Stomach (tissue), 4 donors: ENCODE data around the gene MED12L.

Experiments
- CTCF ChIP-seq, 7 experiments: fragments of 450-650 bp in 4 of 7; fragments of 200-600 bp in 3 of 7; sonication (generic) in 3 of 7; IDR thresholded peaks; one replicate each; pipeline ENCODE4 v1.5.1; 2016 to 2019; ENCODE audit warnings: antibody characterized with exemption in 7 of 7, control low read depth in 2 of 7, mild to moderate bottlenecking in 1 of 7
- EP300 ChIP-seq: sonication (generic); formaldehyde crosslinking; IDR thresholded peaks from one replicate; pipeline ENCODE4 v1.6.1; 2017; ENCODE audit warnings: antibody characterized with exemption
- POLR2AphosphoS5 ChIP-seq, 3 donors: sonication (generic); formaldehyde crosslinking; IDR thresholded peaks; one replicate each; pipeline ENCODE4 v1.6.1; 2016; ENCODE audit warnings: antibody characterized with exemption in 3 of 3

- no peak for TF ChIP-seq CTCF (IDR thresholded peaks at IDR 0.05)
- no peak for TF ChIP-seq POLR2AphosphoS5 (IDR thresholded peaks at IDR 0.05)
- TF ChIP-seq EP300, result no peak
Observed at GRCh38 chr3:151225040-151225975, 139.8 kb downstream of the MED12L start.
